ENCODE data around the gene HK2.
"Not testable (repeated sequence)": the region's sequence is repeated elsewhere in the genome, so short reads cannot be mapped to it uniquely, and the experiment has no call there.

The HK2 gene

DNA sequence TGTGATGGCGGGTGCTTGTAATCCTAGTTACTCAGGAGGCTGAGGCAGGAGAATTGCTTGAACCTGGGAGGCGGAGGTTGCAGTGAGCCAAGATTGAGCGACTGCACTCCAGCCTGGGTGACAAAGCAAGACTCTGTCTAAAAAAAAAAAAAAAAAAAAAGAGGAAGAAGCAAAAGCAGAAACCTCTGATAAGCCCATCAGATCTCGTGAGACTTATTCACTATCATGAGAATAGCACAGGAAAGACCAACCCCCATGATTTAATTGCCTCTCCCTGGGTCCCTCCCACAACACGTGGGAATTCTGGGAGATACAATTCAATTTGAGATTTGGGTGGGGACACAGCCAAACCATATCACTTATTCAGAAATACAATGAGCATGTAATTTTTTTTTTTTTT is 73.6 kb downstream of the HK2 start:
- DNase-seq = not testable (repeated sequence)

GRCh38 chr2:74908748-74909444 is 75.0 kb downstream of the HK2 start:
- no peak for DNase-seq

DNA sequence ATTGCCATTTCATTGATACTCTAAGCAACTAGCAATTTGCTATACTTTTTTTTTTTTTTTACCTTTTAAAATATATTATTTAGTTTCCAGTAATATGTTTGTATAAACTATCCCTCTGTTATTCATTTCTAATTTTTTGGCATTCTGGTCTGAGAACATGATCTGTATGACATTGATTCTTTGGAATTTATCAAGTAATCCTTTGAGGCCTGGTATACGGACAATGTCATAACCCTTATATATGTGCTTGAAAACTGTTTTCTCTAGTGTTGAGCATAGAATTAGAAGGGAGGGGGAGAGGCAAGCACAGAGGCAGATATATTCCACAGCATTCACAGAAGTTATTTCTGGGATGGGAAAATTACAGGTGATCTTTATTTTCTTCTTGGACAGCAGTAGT is 76.3 kb downstream of the HK2 start:
- DNase-seq = no peak

DNA sequence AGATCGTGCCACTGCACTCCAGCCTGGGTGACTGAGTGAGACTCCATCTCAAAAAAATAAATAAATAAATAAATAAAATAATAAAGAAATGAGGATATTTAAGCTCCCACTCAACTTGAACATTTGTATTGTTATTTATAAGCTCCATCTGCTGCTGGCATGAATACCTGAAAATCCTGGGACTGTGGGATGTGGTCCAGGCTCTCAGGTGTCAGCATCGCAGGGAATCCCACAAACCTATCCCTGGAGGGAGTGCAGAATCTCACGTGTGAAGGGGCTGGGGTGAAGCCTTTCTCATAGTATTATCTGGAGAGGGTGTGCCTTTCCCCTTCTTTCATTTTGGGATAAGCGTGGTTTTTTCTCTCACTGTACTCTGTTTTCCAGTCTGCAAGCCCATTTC is 77.1 kb downstream of the HK2 start:
- DNase-seq = no peak

- DNase-seq = peak; percentile 83
These were observed 81.8 kb downstream of the HK2 start for GRCh38 chr2:74915743-74916142.

DNA sequence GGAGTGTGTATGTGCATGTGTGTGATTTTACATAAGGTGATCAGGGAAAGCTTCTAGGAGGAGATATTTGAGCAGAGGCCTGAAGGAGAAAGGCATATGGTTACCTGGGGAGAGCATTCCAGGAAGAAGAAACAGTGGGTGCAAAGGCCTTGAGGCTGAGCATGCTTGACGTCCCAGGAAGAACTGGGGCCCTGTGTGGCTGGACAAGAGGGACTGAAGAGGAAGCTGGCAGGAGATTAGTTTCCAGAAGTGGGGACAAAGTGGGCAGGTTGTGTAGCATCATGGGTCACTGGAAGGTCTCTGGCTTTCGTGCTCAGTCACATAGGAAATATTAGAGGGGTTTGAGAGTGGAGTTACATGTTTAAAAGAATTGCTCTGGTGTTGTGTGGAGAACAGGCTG is 82.5 kb downstream of the HK2 start:
- no peak for DNase-seq

DNA sequence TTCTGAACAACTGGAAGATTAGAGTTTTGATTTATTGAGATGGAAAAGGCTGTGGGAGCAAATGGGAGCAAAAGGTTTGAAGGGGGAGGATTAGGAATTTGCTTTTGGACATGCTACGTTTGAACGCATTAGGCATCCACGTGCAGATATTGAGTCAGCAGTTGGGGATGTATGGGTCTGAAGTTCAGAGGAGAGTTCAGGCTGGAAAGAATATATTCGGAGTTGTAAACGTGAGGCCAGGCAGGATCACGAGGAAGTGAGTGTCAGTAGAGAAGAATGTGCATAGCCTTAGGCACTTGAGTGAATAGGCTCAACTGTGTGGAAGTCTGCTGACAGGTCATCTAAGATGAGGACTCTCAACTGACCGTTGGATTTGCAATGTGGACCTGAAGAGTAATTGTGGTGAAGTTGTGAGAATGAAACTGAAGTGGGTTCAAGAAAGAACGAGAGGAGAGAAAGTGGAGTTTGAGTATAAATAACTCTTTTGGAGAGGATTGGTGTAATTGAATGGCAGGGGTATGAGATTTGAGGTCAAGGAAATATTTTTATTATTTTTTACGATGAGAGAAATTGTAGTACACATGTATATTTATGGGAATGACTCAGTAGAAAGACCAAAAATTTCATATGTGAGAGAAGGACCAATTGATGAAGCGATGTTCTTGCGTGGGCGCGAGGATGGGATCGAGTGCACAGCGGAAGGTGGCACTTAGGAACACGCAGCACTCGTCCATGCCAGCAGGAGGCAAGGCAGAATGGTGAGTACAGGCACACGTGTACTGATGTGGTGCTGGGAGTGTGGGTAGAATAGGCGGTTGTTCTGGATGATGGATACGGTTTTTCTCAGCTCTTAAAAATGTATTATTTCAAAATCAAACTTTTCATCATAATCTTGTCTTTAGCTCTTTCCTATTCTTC is 84.0 kb downstream of the HK2 start:
- peak; percentile 99 for DNase-seq

- peak; percentile 56 for DNase-seq
These were observed 85.9 kb downstream of the HK2 start for GRCh38 chr2:74919827-74920226.

GRCh38 chr2:74921236-74921736 is 87.4 kb downstream of the HK2 start:
- DNase-seq = no peak

DNA sequence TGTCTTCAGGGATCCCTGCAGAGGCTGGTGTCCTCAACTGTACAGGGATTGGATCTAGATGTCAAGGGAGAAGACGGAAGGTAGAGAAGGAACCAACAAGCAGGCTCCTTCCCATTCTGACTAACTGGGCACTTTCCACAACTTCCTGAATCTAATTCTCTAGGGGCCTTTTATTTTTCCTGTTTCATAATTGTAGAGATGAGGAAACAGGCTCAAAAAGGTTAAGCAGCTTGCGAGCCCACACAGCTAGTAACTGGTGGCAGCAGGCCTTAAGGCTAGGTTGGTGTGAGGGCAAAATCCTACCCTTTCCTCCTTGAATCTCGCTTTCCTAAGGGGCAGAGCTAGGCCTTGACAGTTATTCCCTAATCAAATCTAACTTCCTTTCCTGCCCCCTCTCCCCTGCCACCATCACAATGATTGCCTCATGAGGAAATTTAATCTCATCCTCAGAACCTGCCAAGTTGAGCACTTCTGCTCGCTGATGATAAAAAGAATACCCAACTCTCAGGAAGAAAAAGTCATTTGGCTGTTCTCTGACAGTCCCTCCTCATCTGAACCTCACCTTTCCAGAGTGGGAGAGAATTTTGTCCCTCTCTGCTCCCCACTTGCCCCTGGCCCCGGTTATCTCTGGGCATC is 88.8 kb downstream of the HK2 start:
- no peak for DNase-seq

GRCh38 chr2:74924463-74925265 is 90.7 kb downstream of the HK2 start:
- DNase-seq = no peak

DNA sequence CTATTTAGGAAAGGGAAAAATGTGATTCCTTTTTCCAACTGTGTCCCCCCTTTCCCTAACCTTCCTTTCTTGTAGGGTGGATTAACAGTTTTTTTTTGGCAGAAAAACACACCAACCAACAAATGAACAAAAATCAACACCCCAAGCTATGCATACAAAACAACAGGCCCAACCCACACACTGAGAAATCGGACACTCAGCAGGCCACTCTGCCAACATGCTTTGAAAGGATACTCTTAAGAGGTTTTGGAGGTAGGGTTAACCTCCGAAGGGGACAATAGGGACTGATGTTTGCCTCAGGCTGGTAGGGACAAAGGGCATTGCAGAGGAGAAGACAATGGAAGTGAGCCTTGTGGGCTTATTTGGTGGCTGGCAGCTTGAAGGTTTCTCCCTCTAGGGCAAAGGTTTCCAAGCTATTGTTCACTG is 91.4 kb downstream of the HK2 start:
- no peak for DNase-seq

GRCh38 chr2:74927621-74928020 is 93.7 kb downstream of the HK2 start:
- no peak for DNase-seq

DNA sequence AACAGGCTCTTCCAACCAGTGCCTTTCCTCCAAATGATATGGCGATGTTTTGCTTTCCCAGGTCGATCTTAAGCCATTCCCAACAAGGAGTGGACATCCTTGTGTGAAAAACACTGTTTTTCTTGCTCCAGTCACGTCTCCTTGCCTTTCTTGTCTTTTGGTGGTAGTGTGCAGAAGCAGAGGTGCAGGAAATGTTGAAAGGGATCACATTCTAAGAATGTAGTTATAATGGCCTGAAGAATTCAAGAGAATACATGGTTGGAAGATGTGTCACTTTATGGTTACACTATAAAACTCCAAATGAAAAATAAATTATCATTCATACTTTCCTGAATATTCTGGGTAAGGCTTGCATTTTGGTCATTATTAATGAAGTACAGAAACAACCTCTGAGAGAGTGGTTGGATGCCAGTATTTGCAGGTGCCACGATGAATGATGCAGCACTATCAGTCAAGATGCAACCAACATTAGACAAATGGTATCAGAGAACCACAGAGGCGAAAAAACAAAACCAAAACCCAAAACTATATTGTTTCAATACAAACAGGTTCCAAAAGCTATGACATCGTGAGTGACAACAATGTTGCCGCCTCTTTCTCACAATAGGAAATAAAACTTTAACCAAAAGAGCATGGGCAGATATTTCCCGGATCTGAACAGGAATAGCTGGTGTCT is 97.0 kb downstream of the HK2 start:
- DNase-seq = peak; percentile 62

GRCh38 chr2:74931940-74932339 is 98.0 kb downstream of the HK2 start:
- no peak for DNase-seq

- peak; percentile 67 for DNase-seq
These were observed 102.1 kb downstream of the HK2 start for GRCh38 chr2:74935975-74936391.

DNA sequence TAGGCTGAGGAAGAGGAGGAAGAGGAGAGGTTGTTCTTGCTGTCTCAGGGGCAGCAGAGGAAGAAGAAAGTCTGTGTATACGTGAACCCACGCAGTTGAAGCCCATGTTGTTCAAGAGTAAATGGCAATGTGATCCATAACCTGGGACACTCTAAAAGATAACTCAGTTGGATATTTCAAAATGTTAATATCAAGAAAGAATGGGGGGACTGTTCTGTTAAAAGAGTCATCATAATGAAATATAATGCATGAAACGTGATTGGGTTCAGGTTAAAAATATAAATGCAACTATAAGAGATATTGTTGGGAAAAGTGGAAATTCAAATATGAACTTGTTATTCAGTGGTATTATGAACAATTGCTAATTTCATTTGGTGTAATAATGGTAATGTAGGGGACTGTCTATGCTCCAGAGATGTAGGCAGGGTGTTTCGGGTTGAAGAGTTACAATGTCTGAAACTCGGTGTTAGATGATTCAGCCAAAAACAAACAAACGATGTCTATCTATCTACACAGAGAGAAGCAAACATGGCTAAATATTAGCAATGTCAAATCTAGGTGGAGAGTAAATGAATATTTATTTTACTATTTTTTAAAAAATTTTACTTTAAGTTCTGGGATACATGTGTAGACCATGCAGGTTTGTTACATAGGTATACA is 103.4 kb downstream of the HK2 start:
- no peak for DNase-seq

GRCh38 chr2:74938264-74938663 is 104.3 kb downstream of the HK2 start:
- no peak for DNase-seq

GRCh38 chr2:74939919-74940812 is 106.2 kb downstream of the HK2 start:
- DNase-seq = no peak

GRCh38 chr2:74941284-74941683 is 107.4 kb downstream of the HK2 start:
- no peak for DNase-seq
